Keratinocyte (primary cell): ENCODE measurements around the gene ZBTB40. TPM values are rescaled to one million over a fixed set of nuclear protein-coding genes. Genes with fewer than 3 reads are reported as not detected.

Source experiments
- DNase-seq: peaks from one replicate; pipeline ENCODE4 v3.0.0-alpha.2; 2011; ENCODE audit warnings: low read depth, missing footprints, low spot score
- FAIRE-seq: peaks from 2 replicates; lab custom pipeline; 2011; peaks lifted over from hg19 to GRCh38; lab: Jason Lieb, UNC
- H2AFZ ChIP-seq: 2 replicates; pipeline ENCODE4 v1.6.0; 2012; ENCODE audit warnings: low read length, control low read depth, inconsistent platforms; ENCODE audit not compliant: control insufficient read depth
- H3K27ac ChIP-seq: 2 replicates; pipeline ENCODE4 v1.5.1; 2011; ENCODE audit warnings: low read length; ENCODE audit not compliant: control insufficient read depth, insufficient read depth
- H3K27me3 ChIP-seq: 3 replicates; pipeline ENCODE4 v1.6.0; 2011; ENCODE audit warnings: low read length; ENCODE audit not compliant: control insufficient read depth, insufficient read depth; ENCODE audit errors: extremely low read depth
- H3K36me3 ChIP-seq, 2 experiments: 2 replicates in 1 of 2; 3 replicates in 1 of 2; pipeline ENCODE4 v1.5.1; 2011; ENCODE audit warnings: low read length in 2 of 2, mild to moderate bottlenecking in 1 of 2; ENCODE audit not compliant: control insufficient read depth in 2 of 2, insufficient read depth in 2 of 2; ENCODE audit errors: extremely low read depth in 1 of 2
- H3K4me1 ChIP-seq: 3 replicates; pipeline ENCODE4 v1.5.1; 2011; ENCODE audit warnings: low read length; ENCODE audit not compliant: control insufficient read depth, insufficient read depth; ENCODE audit errors: extremely low read depth
- H3K4me2 ChIP-seq: 3 replicates; pipeline ENCODE4 v1.6.0; 2011; ENCODE audit warnings: low read depth, low read length; ENCODE audit not compliant: control insufficient read depth, insufficient read depth; ENCODE audit errors: extremely low read depth
- H3K4me3 ChIP-seq, 3 experiments: fragments of 200-600 bp in 1 of 3; sonication (generic) in 1 of 3; 2 replicates in 2 of 3; 3 replicates in 1 of 3; pipeline ENCODE4 v1.5.1; 2011 to 2016; ENCODE audit warnings: low read length in 3 of 3, mild to moderate bottlenecking in 3 of 3, control low read depth in 2 of 3, inconsistent platforms in 1 of 3, low read depth in 1 of 3, mixed read lengths in 1 of 3, mixed run types in 1 of 3, moderate library complexity in 1 of 3; ENCODE audit not compliant: control insufficient read depth in 2 of 3, insufficient read depth in 2 of 3; ENCODE audit errors: extremely low read depth in 1 of 3
- H3K79me2 ChIP-seq: 2 replicates; pipeline ENCODE4 v1.6.0; 2012; ENCODE audit warnings: low read length; ENCODE audit not compliant: control insufficient read depth, insufficient read depth
- H3K9ac ChIP-seq: 3 replicates; pipeline ENCODE4 v1.6.0; 2011; ENCODE audit warnings: low read length; ENCODE audit not compliant: control insufficient read depth, insufficient read depth; ENCODE audit errors: extremely low read depth
- H3K9me1 ChIP-seq: 3 replicates; pipeline ENCODE4 v1.6.0; 2011; ENCODE audit warnings: low read length; ENCODE audit not compliant: control insufficient read depth, insufficient read depth; ENCODE audit errors: extremely low read depth
- H3K9me3 ChIP-seq: 2 replicates; pipeline ENCODE4 v1.5.1; 2012; ENCODE audit warnings: low read depth, low read length; ENCODE audit not compliant: control insufficient read depth
- H4K20me1 ChIP-seq: 3 replicates; pipeline ENCODE4 v1.6.0; 2011; ENCODE audit warnings: low read length; ENCODE audit not compliant: control insufficient read depth, insufficient read depth; ENCODE audit errors: extremely low read depth
- EZH2 ChIP-seq: IDR thresholded peaks from one replicate; pipeline ENCODE4 v1.6.1; 2012; ENCODE audit warnings: inconsistent platforms, mild to moderate bottlenecking, low read length, moderate library complexity
- dilution Hi-C: fragments of 300-500 bp; cut with MboI; formaldehyde crosslinking; loops from one replicate; pipeline ENCODE4 v1.7.0; 2020; ENCODE audit warnings: low sequenced_read_pairs; ENCODE audit not compliant: extremely low pct_ligation_motif_present
- polyA plus RNA-seq, 5 experiments: library from polyadenylated mRNA; depleted of rRNA in 3 of 5; stranded (reverse) in 3 of 5; stranded (forward) in 1 of 5; unstranded in 1 of 5; fragments of >200 nt; gene quantifications; 1 replicate in 1 of 5; 2 replicates in 3 of 5; 3 replicates in 1 of 5; pipeline versions ENCODE4 v1.2.1 to v1.2.3, GENCODE V29; 2011 to 2012; ENCODE audit warnings: missing spikeins in 2 of 5, low read depth in 1 of 5, low replicate concordance in 1 of 5
- TF ChIP-seq, protein P1 (sequence below), 3 experiments: IDR thresholded peaks in 1 of 3; conservative IDR thresholded peaks in 1 of 3; optimal IDR thresholded peaks in 1 of 3; 2 replicates in 2 of 3; 3 replicates in 1 of 3; pipeline versions ENCODE3 to v1.5.1; 2011; ENCODE audit warnings: low read length in 3 of 3, mild to moderate bottlenecking in 3 of 3, moderate library complexity in 2 of 3, control low read depth in 1 of 3, inconsistent platforms in 1 of 3; ENCODE audit not compliant: insufficient read depth in 2 of 3; ENCODE audit errors: extremely low read depth in 1 of 3

ZBTB40 gene
- polyA plus RNA-seq, 1 donor (not counting 4 experiments of a cell fraction or from before 2014, with no cell fraction given) = 5.0 TPM

DNA sequence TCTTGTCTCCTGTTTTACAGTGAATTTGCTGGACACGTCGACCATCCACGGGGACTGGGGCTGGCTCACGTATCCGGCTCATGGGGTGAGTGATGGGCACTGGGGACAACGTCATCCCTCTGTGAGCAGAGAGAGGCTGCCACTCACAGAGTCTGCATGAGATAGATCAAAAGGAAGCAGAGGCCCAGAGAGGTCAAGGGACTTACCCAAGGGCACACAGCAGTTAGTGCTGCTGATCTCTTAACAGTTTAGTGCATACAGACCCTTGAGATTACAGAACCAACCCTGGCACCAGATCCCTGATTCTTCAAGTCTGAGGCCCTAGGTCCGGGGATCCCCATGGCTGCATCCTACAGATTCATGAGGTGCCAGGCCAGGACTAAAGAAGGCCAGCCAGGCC is 117.6 kb downstream of the ZBTB40 start:
- H2AFZ ChIP-seq = no peak overlapping the region
- peaks cover 46% of the 10 kb centered on the region for H3K27me3 ChIP-seq
- no peak overlapping the region for H3K27ac ChIP-seq
- H3K4me3 ChIP-seq = no peak overlapping the region
- no peaks in the 10 kb centered on the region for H3K36me3 ChIP-seq
- DNase-seq (no peak), FAIRE-seq (no peak)
- H3K4me2 ChIP-seq = no peak overlapping the region
- no peak overlapping the region for H3K9ac ChIP-seq
- dilution Hi-C loops = no loop called here
- H3K9me3 ChIP-seq = no peaks in the 10 kb centered on the region
- no peaks in the 10 kb centered on the region for H3K9me1 ChIP-seq
- no peak for TF ChIP-seq EZH2
- TF ChIP-seq, protein P1, sequence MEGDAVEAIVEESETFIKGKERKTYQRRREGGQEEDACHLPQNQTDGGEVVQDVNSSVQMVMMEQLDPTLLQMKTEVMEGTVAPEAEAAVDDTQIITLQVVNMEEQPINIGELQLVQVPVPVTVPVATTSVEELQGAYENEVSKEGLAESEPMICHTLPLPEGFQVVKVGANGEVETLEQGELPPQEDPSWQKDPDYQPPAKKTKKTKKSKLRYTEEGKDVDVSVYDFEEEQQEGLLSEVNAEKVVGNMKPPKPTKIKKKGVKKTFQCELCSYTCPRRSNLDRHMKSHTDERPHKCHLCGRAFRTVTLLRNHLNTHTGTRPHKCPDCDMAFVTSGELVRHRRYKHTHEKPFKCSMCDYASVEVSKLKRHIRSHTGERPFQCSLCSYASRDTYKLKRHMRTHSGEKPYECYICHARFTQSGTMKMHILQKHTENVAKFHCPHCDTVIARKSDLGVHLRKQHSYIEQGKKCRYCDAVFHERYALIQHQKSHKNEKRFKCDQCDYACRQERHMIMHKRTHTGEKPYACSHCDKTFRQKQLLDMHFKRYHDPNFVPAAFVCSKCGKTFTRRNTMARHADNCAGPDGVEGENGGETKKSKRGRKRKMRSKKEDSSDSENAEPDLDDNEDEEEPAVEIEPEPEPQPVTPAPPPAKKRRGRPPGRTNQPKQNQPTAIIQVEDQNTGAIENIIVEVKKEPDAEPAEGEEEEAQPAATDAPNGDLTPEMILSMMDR (optimal IDR thresholded peaks at IDR 0.05 in 1 of 3, IDR thresholded peaks at IDR 0.05 in 1 of 3, conservative IDR thresholded peaks at IDR 0.05 in 1 of 3; ENCODE audit: extremely low read depth in 1 of 3, insufficient read depth in 2 of 3, low read length in 3 of 3) = no peak
- no peaks in the 10 kb centered on the region for H4K20me1 ChIP-seq
- H3K4me1 ChIP-seq = no peaks in the 10 kb centered on the region
- H3K79me2 ChIP-seq = no peaks in the 10 kb centered on the region

DNA sequence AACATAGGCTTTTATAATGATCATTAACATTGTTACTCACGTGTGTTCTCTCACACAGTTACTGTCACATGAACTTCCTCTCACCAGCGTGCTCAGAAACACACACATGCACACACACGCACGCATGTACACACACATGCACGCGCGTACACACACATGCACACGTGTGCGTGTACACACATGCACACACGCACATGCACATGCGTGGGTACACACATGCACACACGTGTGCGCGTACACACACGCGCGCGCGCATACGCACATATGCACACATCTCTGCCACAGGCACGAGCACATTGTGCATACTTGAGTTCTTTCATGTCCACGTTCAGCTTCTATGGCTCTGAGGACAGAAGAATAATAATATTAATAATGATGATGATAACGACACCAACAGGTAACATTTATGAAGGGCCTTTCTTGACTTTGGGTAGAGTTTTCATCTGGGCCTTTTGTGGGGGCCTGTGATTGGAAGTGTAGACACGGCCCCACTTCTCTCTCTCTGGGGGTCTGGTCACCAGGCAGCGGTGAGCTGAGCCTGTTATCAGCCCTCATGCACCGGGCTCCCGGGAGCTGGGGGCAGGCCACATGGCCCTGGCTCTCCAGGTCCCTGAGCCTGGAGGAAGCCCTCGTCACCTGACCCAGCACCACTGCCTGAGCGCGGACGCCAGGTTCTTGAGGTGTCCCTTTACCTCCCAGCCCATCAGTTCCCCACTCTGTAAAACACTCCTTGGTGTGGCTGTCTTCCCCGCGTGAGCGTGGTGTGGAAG is 118.7 kb downstream of the ZBTB40 start:
- H3K4me2 ChIP-seq = no peak overlapping the region
- no peak for DNase-seq
- no peaks in the 10 kb centered on the region for H3K9me1 ChIP-seq
- TF ChIP-seq, protein P1 (optimal IDR thresholded peaks at IDR 0.05 in 1 of 3, IDR thresholded peaks at IDR 0.05 in 1 of 3, conservative IDR thresholded peaks at IDR 0.05 in 1 of 3; ENCODE audit: extremely low read depth in 1 of 3, insufficient read depth in 2 of 3, low read length in 3 of 3) = no peak
- TF ChIP-seq EZH2 = no peak
- no peak overlapping the region for H2AFZ ChIP-seq
- FAIRE-seq = no peak
- no peak overlapping the region for H3K27ac ChIP-seq
- no peaks in the 10 kb centered on the region for H4K20me1 ChIP-seq
- H3K27me3 ChIP-seq = peaks cover 36% of the 10 kb centered on the region
- H3K79me2 ChIP-seq = no peaks in the 10 kb centered on the region
- H3K9me3 ChIP-seq = no peaks in the 10 kb centered on the region
- dilution Hi-C loops = no loop called here
- no peaks in the 10 kb centered on the region for H3K36me3 ChIP-seq
- H3K4me1 ChIP-seq = no peaks in the 10 kb centered on the region
- H3K9ac ChIP-seq = no peak overlapping the region
- no peak overlapping the region for H3K4me3 ChIP-seq
